ENCODE measurements around the gene RFESD. TPM values are rescaled to one million over a fixed set of nuclear protein-coding genes. Genes with fewer than 3 reads are reported as not detected.

RFESD gene
- total and polyA plus RNA-seq, 4 donors, result 0.50 to 3.4 (median 1.0) TPM

DNA sequence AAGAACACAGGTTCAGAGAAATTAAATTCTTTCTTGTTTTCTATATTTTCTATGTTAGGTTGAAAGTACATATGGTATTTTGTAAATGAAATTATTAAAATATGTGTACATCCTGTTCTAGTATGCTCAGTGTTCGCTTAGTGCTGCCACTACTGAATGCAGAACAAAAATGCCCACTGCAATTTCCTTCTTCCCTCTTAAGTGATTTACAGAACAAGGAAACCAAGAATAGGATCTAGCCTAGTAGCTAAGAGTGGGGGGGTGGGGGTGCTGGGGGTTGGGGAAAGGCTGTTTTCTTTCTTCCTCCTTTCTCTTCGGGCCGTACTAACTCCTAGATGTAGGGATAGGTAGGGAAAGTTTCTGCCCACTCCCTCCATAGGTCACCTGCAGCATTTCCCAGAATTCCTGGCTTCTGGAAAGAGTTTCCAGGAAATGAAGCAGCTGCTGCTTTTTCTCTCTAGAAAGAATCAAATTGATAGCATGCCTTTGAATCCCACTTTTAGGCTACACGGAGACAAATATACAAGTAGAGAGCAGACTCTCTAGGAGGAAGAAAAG, 20.6 kb downstream of the RFESD start:
- WGBS, 2 donors, result 86 to 91% methylated on average over 4 of the region's 4 CpGs
- ATAC-seq (ENCODE audit: low FRiP score) (no peak), DNase-seq (no peak)
- H3K27ac ChIP-seq (ENCODE audit: low read depth in 1 of 2, low read length in 2 of 2), result no peak overlapping the region
- H3K27me3 ChIP-seq (ENCODE audit: control insufficient read depth in 1 of 2, insufficient read depth in 2 of 2, low read length in 1 of 2), result no peaks in the 10 kb centered on the region
- intact Hi-C loops (cut with DNase I), result loop anchor here (5.0 to 10.0 kb wide), 3 partner anchors 68 to 180 kb away; partner anchors contain the start of gene RHOBTB3 (in 1 of the 2)
- H3K36me3 ChIP-seq (ENCODE audit: control insufficient read depth in 1 of 2, insufficient read depth in 2 of 2, low read length in 1 of 2), result no peaks in the 10 kb centered on the region
- peaks cover 0 to 5% of the 10 kb centered on the region in 2 donors for H3K4me1 ChIP-seq (ENCODE audit: control insufficient read depth in 1 of 2, insufficient read depth in 2 of 2, low read length in 2 of 2)
- H3K9me3 ChIP-seq (ENCODE audit: control insufficient read depth, low read length), result no peaks in the 10 kb centered on the region
- H3K4me3 ChIP-seq (ENCODE audit: low read length in 2 of 2), result no peak overlapping the region

DNA sequence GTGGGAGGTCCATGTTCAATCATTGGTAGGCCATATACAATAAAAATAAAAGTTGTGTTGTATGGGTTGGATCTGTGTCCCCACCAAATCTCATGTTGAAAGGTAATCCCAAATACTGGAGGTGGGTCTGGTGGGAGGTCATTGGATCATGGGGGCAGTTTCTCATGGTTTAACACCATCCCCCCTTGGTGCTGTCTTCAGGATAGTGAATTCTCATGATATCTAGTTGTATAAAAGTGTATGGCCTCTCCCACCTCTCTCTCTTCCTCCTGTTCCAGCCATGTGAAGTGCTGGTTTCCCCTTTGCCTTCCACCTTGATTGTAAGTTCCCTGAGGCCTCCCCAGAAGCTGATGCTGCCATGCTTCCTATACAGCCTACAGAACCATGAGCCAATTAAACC, 21.1 kb downstream of the RFESD start:
- intact Hi-C loops (cut with DNase I), result loop anchor here (5.0 to 10.0 kb wide), 3 partner anchors 67 to 180 kb away; partner anchors contain the start of gene RHOBTB3 (in 1 of the 2)
- H3K4me3 ChIP-seq (ENCODE audit: low read length in 2 of 2), result no peak overlapping the region
- ATAC-seq (ENCODE audit: low FRiP score), result no peak
- no peaks in the 10 kb centered on the region for H3K27me3 ChIP-seq (ENCODE audit: control insufficient read depth in 1 of 2, insufficient read depth in 2 of 2, low read length in 1 of 2)
- no peaks in the 10 kb centered on the region for H3K36me3 ChIP-seq (ENCODE audit: control insufficient read depth in 1 of 2, insufficient read depth in 2 of 2, low read length in 1 of 2)
- no peaks in the 10 kb centered on the region for H3K9me3 ChIP-seq (ENCODE audit: control insufficient read depth, low read length)
- H3K27ac ChIP-seq (ENCODE audit: low read depth in 1 of 2, low read length in 2 of 2), result no peak overlapping the region
- peaks cover 0 to 5% of the 10 kb centered on the region in 2 donors for H3K4me1 ChIP-seq (ENCODE audit: control insufficient read depth in 1 of 2, insufficient read depth in 2 of 2, low read length in 2 of 2)
- DNase-seq, result no peak

DNA sequence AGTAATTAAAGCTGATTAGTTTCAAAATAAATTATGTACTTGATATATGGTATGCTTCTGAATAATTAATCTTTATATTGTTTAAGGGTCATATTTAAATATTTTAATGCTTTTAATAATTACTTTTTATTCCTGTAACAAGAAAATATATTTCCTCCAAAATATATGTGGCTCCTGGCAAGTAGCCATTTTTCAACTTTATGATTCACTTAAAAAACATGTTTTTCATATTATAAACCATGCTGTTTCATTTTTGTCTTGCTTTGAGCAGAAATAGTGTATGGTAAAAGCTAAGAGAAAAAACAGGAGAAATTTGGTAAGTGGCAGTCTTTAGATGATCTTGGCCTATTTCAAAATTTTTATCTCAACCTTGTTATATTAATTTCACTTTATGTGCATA, 21.6 kb downstream of the RFESD start:
- intact Hi-C loops (cut with DNase I), result loop anchor here (5.0 to 10.0 kb wide), 3 partner anchors 67 to 179 kb away; partner anchors contain the start of gene RHOBTB3 (in 1 of the 2)

DNA sequence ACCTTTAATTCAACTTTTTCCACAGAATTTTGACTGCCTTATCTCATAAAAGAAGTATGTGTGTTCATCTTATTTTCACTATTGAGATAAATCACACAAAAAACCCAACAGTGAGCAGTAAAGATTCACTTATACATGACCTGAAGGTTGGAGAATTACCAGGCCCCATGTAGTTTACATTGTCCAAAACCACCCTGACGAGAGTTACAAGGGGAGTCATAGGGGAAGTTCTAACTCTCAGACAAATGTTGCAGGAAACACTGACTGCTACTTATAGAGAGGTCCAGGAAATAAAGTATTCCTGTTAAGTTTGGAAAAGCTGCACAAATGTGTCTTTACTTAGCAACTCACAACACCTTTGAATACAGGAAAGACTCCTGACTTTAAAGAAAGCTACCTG, 22.2 kb downstream of the RFESD start:
- no peak overlapping the region for H3K4me3 ChIP-seq (ENCODE audit: low read length in 2 of 2)
- DNase-seq, result no peak
- H3K27ac ChIP-seq (ENCODE audit: low read depth in 1 of 2, low read length in 2 of 2), result no peak overlapping the region
- H3K9me3 ChIP-seq (ENCODE audit: control insufficient read depth, low read length), result no peaks in the 10 kb centered on the region
- WGBS, 2 donors, result 94 to 96% methylated on average over 1 of the region's 1 CpG
- no peaks in the 10 kb centered on the region for H3K36me3 ChIP-seq (ENCODE audit: control insufficient read depth in 1 of 2, insufficient read depth in 2 of 2, low read length in 1 of 2)
- no peak for ATAC-seq (ENCODE audit: low FRiP score)
- H3K27me3 ChIP-seq (ENCODE audit: control insufficient read depth in 1 of 2, insufficient read depth in 2 of 2, low read length in 1 of 2), result no peaks in the 10 kb centered on the region
- peaks cover 0 to 5% of the 10 kb centered on the region in 2 donors for H3K4me1 ChIP-seq (ENCODE audit: control insufficient read depth in 1 of 2, insufficient read depth in 2 of 2, low read length in 2 of 2)
- intact Hi-C loops (cut with DNase I), result loop anchor here (5.0 to 10.0 kb wide), 3 partner anchors 66 to 179 kb away; partner anchors contain the start of gene RHOBTB3 (in 1 of the 2)

More for the DNA sequence above, 21.6 kb downstream of the RFESD start:
- no peak for DNase-seq
- H3K9me3 ChIP-seq (ENCODE audit: control insufficient read depth, low read length), result no peaks in the 10 kb centered on the region
- H3K4me1 ChIP-seq (ENCODE audit: control insufficient read depth in 1 of 2, insufficient read depth in 2 of 2, low read length in 2 of 2), result peaks cover 0 to 5% of the 10 kb centered on the region in 2 donors
- no peak for ATAC-seq (ENCODE audit: low FRiP score)
- H3K4me3 ChIP-seq (ENCODE audit: low read length in 2 of 2), result no peak overlapping the region
- no peaks in the 10 kb centered on the region for H3K27me3 ChIP-seq (ENCODE audit: control insufficient read depth in 1 of 2, insufficient read depth in 2 of 2, low read length in 1 of 2)
- H3K27ac ChIP-seq (ENCODE audit: low read depth in 1 of 2, low read length in 2 of 2), result no peak overlapping the region
- no peaks in the 10 kb centered on the region for H3K36me3 ChIP-seq (ENCODE audit: control insufficient read depth in 1 of 2, insufficient read depth in 2 of 2, low read length in 1 of 2)

DNA sequence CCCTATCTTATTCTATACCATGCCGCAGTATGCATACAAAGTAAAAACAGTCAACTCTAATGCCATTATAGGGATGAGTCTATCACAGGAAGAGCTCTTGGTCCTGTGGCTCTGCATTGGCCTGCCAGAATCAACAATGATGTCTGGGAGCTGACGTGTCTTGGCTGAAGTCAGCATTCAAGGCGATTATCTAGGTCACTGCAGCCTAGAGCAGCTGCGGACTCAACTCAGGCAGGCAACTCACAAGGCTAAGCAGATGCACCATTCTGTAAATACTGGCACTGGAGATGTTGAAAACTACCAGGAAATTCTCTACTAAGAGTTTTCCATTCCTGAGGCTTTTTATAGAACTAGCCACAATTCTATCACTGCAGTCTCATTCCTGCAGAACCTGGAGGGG, 23.0 kb downstream of the RFESD start:
- Histone ChIP-seq H3K9me3 (ENCODE audit: control insufficient read depth, low read length) (no peaks in the 10 kb centered on the region), H3K4me1 (ENCODE audit: control insufficient read depth in 1 of 2, insufficient read depth in 2 of 2, low read length in 2 of 2) (peaks cover 0 to 5% of the 10 kb centered on the region in 2 donors), H3K4me3 (ENCODE audit: low read length in 2 of 2) (no peak overlapping the region), H3K27me3 (ENCODE audit: control insufficient read depth in 1 of 2, insufficient read depth in 2 of 2, low read length in 1 of 2) (no peaks in the 10 kb centered on the region), H3K27ac (ENCODE audit: low read depth in 1 of 2, low read length in 2 of 2) (no peak overlapping the region), H3K36me3 (ENCODE audit: control insufficient read depth in 1 of 2, insufficient read depth in 2 of 2, low read length in 1 of 2) (no peaks in the 10 kb centered on the region)
- 30 to 34% methylated on average over 4 of the region's 4 CpGs for WGBS, 2 donors
- DNase-seq, result peak; percentile 75 to 76
- intact Hi-C loops (cut with DNase I), result loop anchor here (5.0 to 10.0 kb wide), 3 partner anchors 65 to 178 kb away; partner anchors contain the start of gene RHOBTB3 (in 1 of the 2)
- ATAC-seq (ENCODE audit: low FRiP score), result peak; percentile 88

DNA sequence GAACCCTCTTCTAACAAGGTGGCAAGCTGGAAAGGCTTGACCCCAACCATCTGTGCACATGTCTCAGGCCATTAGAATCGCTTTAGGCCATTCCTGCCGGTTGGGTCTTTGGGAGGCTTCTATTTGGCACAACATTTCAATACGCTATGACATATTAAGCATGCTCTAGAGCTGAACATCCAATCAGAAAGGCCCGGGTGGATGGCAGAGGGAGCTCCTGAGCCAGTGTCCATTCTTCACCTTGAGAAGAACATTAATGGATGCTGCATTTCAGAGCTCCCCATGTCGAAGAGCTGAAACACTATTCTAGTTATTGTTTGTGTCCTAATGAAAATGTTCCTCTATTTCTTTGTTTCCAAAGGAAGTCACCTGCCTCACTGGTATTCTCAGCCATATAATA, 23.4 kb downstream of the RFESD start:
- intact Hi-C loops (cut with DNase I), result loop anchor here (5.0 to 10.0 kb wide), 3 partner anchors 65 to 177 kb away; partner anchors contain the start of gene RHOBTB3 (in 1 of the 2)
- H3K4me3 ChIP-seq (ENCODE audit: low read length in 2 of 2), result no peak overlapping the region
- H3K36me3 ChIP-seq (ENCODE audit: control insufficient read depth in 1 of 2, insufficient read depth in 2 of 2, low read length in 1 of 2), result no peaks in the 10 kb centered on the region
- H3K4me1 ChIP-seq (ENCODE audit: control insufficient read depth in 1 of 2, insufficient read depth in 2 of 2, low read length in 2 of 2), result peaks cover 0 to 5% of the 10 kb centered on the region in 2 donors
- ATAC-seq (ENCODE audit: low FRiP score) (no peak), DNase-seq (no peak)
- H3K9me3 ChIP-seq (ENCODE audit: control insufficient read depth, low read length), result no peaks in the 10 kb centered on the region
- H3K27me3 ChIP-seq (ENCODE audit: control insufficient read depth in 1 of 2, insufficient read depth in 2 of 2, low read length in 1 of 2), result no peaks in the 10 kb centered on the region
- no peak overlapping the region for H3K27ac ChIP-seq (ENCODE audit: low read depth in 1 of 2, low read length in 2 of 2)
- 93% methylated on average over 5 of the region's 5 CpGs for WGBS, 2 donors

DNA sequence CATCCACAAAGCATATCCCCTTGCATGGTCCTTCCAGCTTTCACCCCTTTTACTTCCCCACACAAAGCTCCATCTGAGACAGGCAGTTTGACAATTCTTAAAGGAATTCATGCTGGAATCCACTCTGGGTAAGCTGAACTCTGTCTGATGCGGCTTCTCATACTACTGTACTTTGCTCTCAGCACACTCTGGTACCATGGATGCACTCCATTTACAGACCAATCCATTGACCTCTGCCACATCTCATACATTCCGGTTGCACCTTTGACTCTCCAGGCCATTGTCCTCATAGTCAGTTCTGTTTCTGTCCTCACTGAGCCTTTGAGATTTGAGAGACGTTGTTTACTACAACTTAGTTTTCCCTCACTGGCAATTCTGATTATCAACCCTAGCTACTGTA, 24.0 kb downstream of the RFESD start:
- WGBS, 2 donors, result 97 to 98% methylated on average over 3 of the region's 3 CpGs
- DNase-seq, result no peak
- Histone ChIP-seq H3K4me1 (ENCODE audit: control insufficient read depth in 1 of 2, insufficient read depth in 2 of 2, low read length in 2 of 2) (peaks cover 0 to 5% of the 10 kb centered on the region in 2 donors), H3K27me3 (ENCODE audit: control insufficient read depth in 1 of 2, insufficient read depth in 2 of 2, low read length in 1 of 2) (no peaks in the 10 kb centered on the region), H3K36me3 (ENCODE audit: control insufficient read depth in 1 of 2, insufficient read depth in 2 of 2, low read length in 1 of 2) (no peaks in the 10 kb centered on the region), H3K9me3 (ENCODE audit: control insufficient read depth, low read length) (no peaks in the 10 kb centered on the region), H3K27ac (ENCODE audit: low read depth in 1 of 2, low read length in 2 of 2) (no peak overlapping the region), H3K4me3 (ENCODE audit: low read length in 2 of 2) (no peak overlapping the region)
- no peak for ATAC-seq (ENCODE audit: low FRiP score)
- intact Hi-C loops (cut with DNase I), result no loop called here

DNA sequence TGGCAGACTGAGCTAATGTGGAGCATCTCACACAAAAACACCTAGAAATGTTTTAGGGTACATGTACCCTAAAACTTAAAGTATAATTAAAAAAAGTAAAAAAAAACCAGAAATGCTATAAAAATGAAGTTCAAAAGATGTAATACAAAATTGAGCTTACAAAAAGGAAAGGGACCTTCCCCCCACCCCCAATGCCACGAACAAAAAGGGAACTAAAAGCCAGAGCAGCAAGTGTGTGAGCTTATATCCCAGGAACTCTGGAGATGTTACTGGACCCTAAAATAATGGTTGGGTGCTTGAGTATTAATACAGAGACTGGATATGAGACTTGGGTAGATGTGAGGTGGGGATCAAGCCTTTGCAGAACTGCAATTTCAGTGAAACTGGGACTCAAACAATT, 25.2 kb downstream of the RFESD start:
- intact Hi-C loops (cut with DNase I), result no loop called here
- ATAC-seq (ENCODE audit: low FRiP score), result no peak
- no peak overlapping the region for H3K27ac ChIP-seq (ENCODE audit: low read depth in 1 of 2, low read length in 2 of 2)

DNA sequence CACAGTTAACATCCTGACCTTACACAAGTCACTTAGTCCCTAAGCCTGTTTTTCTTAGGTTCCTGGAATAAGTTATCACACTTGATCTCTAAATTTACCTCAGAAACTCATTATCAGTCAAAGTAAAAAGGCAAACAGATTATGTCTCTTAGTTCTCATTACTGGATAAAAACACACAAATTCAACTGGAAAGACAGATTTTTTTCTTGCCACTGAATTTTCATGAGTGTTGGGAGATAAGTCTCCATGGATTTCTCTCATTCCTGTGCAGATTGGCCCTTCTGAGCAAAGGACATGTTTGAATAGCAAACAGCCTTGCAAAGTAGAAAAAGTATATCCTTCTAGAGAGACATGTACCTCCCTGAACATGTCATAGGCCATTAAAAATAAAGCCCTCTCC, 26.1 kb downstream of the RFESD start:
- DNase-seq (no peak), ATAC-seq (ENCODE audit: low FRiP score) (no peak)
- H3K4me1 ChIP-seq (ENCODE audit: control insufficient read depth in 1 of 2, insufficient read depth in 2 of 2, low read length in 2 of 2), result peaks cover 0 to 5% of the 10 kb centered on the region in 2 donors
- H3K27me3 ChIP-seq (ENCODE audit: control insufficient read depth in 1 of 2, insufficient read depth in 2 of 2, low read length in 1 of 2), result no peaks in the 10 kb centered on the region
- no peak overlapping the region for H3K4me3 ChIP-seq (ENCODE audit: low read length in 2 of 2)
- H3K27ac ChIP-seq (ENCODE audit: low read depth in 1 of 2, low read length in 2 of 2), result no peak overlapping the region
- no peaks in the 10 kb centered on the region for H3K9me3 ChIP-seq (ENCODE audit: control insufficient read depth, low read length)
- H3K36me3 ChIP-seq (ENCODE audit: control insufficient read depth in 1 of 2, insufficient read depth in 2 of 2, low read length in 1 of 2), result no peaks in the 10 kb centered on the region
- intact Hi-C loops (cut with DNase I), result no loop called here

More for the DNA sequence above, 25.2 kb downstream of the RFESD start:
- Histone ChIP-seq H3K4me3 (ENCODE audit: low read length in 2 of 2) (no peak overlapping the region), H3K36me3 (ENCODE audit: control insufficient read depth in 1 of 2, insufficient read depth in 2 of 2, low read length in 1 of 2) (no peaks in the 10 kb centered on the region), H3K4me1 (ENCODE audit: control insufficient read depth in 1 of 2, insufficient read depth in 2 of 2, low read length in 2 of 2) (peaks cover 0 to 5% of the 10 kb centered on the region in 2 donors), H3K27me3 (ENCODE audit: control insufficient read depth in 1 of 2, insufficient read depth in 2 of 2, low read length in 1 of 2) (no peaks in the 10 kb centered on the region), H3K9me3 (ENCODE audit: control insufficient read depth, low read length) (no peaks in the 10 kb centered on the region)
- no peak for DNase-seq
- 88 to 91% methylated on average over 1 of the region's 1 CpG for WGBS, 2 donors
